ENCODE results near the gene TMEM198.
A peak's percentile ranks its signal among the peaks of the same experiment; 100 is the strongest.

The TMEM198 gene

DNA sequence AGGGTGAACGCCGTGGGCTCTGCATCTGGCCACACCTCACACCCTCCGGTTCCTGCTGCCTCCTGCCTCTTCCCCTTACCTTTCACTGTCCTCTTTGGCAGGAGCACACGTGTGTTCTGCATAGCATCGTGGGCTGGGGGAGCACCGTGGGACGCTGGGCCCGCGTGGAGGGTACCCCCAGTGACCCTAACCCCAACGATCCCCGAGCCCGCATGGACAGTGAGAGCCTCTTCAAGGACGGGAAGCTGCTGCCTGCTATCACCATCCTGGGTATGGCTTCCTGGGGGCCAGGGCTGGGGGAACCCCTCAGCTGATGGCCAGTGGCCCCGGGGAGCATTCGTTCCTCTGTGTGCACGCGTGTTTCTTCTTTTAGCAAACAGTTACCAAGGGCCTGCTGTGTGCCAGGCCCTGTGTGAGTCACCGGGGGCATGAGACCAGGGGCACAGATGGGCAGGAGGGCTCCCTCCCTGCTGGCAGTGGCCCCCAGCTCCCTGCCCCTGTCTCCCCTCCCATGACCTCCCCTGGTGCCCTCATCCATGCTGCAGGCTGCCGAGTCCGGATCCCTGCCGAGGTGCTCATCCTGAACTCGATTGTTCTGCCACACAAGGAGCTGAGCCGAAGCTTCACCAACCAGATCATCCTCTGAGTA, 37.6 kb upstream of the TMEM198 start:
- H3K4me1 Mint-ChIP-seq, result peaks cover 19% of the 10 kb centered on the region
- ATAC-seq, result no peak
- H3K27me3 Mint-ChIP-seq, result peaks cover 34% of the 10 kb centered on the region
- H3K27ac Mint-ChIP-seq, result no peak overlapping the region
- H3K36me3 Mint-ChIP-seq, result peaks cover 52% of the 10 kb centered on the region
- no peaks in the 10 kb centered on the region for H3K9me3 Mint-ChIP-seq
- no peak overlapping the region for H3K4me3 Mint-ChIP-seq

DNA sequence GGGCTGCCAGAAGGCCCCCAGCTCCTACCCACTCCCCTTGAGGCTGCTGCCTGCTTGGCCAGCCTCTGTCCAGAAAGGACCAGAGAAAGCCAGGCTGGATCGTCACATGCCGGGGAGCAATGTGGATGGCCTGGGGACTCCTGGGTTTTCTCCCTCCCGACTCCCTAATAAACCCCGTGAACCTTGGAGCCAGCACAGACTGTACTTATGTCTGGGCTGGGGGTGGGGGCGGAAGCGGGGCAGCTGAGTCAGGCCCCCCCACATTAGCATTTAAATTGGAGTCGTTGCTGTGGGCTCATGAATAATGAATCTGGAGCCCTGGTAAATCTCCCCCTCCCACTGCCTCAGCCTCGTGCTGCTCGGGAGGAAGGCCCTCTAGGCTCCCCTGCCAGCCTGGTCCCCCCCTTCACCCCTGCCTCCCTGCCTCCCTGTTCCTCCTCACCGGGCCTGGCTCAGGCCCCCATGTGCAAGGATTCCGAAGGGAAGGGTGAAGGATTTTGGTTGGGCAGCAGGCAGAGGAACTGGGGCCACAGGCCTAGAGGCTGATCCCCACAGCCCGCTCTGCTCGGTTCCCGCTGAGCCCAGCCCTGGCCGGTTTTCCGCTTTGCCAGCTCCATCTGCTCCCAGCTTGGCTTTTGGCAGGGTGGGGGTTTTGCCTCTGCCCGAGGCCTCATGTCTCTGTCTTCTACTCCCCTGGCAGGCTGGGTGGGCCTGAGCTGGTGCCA, 36.9 kb upstream of the TMEM198 start:
- H3K36me3 Mint-ChIP-seq, result peaks cover 48% of the 10 kb centered on the region

DNA sequence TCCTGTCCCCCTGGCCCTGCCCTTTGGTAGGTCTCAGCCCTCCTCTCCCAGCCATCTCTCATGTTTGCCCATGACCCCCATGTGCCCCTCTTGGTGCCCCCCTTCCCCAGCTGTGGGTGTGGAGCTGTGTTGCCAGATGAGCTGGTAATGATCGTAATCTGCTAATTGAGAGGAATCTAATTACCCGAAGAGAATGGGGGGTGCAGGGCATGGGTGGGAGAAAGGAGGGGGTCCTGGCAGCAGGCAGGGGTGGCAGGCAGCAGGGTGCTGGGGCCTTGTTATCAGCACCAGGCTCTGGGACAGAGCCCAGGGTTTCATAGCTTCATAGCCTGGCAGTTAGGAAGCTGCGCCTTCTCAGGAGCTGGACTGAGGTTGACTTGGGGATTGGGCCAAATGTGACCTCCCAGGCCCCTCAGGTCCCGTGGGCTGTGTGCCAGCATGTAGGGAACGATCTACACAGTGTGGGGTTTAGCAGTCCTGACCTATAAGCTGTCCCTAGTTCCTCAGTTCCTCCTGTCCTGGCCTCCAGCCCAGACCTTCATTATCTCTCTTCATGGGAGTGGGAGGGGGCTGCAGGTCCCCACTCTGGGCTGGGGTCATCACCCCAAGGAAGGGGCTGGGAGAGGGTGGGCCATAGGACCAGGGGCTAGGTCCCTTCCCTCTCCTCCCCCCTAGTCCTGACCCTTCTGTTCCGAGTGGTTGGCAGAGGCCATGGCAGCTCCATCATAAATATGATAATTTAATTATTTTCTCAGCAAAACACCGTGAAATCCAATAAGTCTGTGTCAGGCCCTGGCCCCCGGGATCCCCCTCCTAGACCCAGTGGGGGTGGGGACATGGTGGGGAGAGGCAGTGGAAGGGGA, 36.0 kb upstream of the TMEM198 start:
- H3K4me1 Mint-ChIP-seq, result peaks cover 26% of the 10 kb centered on the region
- peaks cover 47% of the 10 kb centered on the region for H3K36me3 Mint-ChIP-seq
- no peak for ATAC-seq
- H3K27ac Mint-ChIP-seq, result no peak overlapping the region
- peaks cover 50% of the 10 kb centered on the region for H3K27me3 Mint-ChIP-seq
- H3K9me3 Mint-ChIP-seq, result no peaks in the 10 kb centered on the region
- H3K4me3 Mint-ChIP-seq, result no peak overlapping the region

More for the DNA sequence above, 36.9 kb upstream of the TMEM198 start:
- H3K27ac Mint-ChIP-seq, result no peak overlapping the region
- H3K4me1 Mint-ChIP-seq, result peaks cover 22% of the 10 kb centered on the region
- no peak overlapping the region for H3K4me3 Mint-ChIP-seq
- no peak for ATAC-seq
- H3K27me3 Mint-ChIP-seq, result peaks cover 41% of the 10 kb centered on the region
- no peaks in the 10 kb centered on the region for H3K9me3 Mint-ChIP-seq

DNA sequence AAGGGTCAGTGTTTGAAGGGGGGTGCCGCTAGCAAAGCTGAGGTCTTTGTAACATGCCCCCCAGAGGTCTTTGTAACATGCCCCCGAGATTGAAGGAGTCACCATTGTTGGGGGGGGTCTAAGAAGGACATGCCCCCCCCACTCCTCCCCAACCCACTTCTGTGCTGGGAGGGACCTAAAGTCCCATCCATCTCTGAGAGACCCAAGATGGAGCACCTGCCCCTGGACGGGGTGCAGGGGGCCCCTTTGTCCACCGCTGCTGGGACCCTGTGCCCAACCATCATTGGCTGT, 35.4 kb upstream of the TMEM198 start:
- H3K36me3 Mint-ChIP-seq, result peaks cover 46% of the 10 kb centered on the region
- H3K27ac Mint-ChIP-seq, result no peak overlapping the region
- peaks cover 31% of the 10 kb centered on the region for H3K4me1 Mint-ChIP-seq
- peaks cover 55% of the 10 kb centered on the region for H3K27me3 Mint-ChIP-seq
- no peak overlapping the region for H3K4me3 Mint-ChIP-seq
- ATAC-seq, result no peak
- no peaks in the 10 kb centered on the region for H3K9me3 Mint-ChIP-seq

DNA sequence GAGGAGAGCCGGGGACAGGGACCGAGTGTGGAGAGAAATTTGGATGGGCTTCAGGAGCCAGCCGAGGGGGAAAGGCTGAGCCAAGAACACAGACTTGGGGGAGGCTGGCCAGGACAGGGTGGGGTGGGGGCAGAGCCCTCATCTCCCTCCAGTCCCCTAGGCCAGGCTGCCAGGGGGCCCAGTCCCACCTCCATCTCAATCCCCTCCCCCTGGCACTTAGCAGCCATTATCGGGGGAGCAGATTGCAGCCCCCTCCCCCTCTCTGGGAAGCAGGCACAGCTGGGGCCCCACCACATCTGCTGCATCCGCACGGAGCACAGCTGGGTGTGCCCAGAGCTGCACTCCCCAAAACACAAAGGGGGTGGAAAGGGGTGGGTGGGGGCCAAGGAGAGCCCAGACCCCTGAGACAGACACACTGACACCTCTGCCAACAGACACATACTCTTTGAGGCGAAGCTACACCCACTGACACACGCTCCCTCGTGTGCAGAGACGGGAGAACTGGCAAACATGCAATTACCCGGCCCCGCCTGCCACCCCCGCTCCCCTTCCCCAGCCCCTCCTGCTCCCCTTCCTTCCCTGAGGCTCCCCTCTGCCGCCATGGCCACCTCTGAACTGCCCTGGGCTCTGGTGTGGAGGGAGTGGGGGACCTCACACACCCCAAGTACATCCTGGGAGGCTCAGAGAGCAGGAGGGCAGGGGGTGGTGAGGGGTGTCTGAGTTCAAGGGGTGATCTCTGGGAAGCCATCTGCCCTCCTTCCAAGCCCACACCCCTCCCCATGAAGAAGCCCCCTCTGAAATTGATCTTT, 34.7 kb upstream of the TMEM198 start:
- Mint-ChIP-seq H3K4me1 (peaks cover 39% of the 10 kb centered on the region), H3K27ac (no peak overlapping the region), H3K4me3 (no peak overlapping the region), H3K9me3 (no peaks in the 10 kb centered on the region), H3K36me3 (peaks cover 38% of the 10 kb centered on the region), H3K27me3 (peaks cover 63% of the 10 kb centered on the region)
- ATAC-seq, result peak; percentile 2

DNA sequence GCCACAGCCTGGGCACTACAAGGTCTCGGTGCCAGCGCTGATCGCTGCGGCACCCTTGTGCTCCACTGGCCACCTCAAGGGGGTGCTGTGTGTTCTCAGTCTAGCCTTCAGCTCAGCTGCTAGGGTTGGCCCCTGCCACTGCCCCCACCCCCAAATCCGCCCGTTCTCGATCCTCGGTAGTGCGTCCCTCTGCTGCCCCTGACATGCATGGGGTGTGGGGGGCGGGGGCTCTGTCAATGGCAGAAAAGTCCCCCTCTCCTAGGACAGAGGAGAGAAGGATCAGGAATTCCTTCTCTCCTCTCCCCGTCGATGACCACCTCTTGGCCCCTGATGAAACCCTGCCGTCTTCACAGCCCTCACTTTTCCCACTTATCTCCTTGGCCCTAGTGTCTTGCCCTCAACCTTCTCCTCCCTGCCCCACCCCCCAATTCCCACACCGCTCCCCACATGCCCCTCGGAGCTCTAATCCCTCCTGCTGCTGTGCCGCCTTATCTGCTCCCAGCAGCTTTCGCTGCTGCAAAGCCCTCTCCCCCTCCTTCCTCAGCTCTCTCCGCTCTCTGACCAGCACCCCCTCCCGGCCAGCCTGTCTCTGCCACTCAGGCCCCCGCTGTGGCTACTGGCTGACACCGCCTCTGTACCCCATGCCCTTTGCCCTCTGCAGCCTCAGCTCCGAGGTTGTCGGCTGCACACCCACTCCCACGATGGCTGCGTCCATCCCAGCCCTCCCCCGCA, 33.9 kb upstream of the TMEM198 start:
- Mint-ChIP-seq H3K9me3 (no peaks in the 10 kb centered on the region), H3K4me3 (peak overlapping the region; percentile 21), H3K27ac (no peak overlapping the region), H3K27me3 (peaks cover 71% of the 10 kb centered on the region), H3K4me1 (peaks cover 42% of the 10 kb centered on the region), H3K36me3 (peaks cover 30% of the 10 kb centered on the region)
- ATAC-seq, result peak; percentile 65

DNA sequence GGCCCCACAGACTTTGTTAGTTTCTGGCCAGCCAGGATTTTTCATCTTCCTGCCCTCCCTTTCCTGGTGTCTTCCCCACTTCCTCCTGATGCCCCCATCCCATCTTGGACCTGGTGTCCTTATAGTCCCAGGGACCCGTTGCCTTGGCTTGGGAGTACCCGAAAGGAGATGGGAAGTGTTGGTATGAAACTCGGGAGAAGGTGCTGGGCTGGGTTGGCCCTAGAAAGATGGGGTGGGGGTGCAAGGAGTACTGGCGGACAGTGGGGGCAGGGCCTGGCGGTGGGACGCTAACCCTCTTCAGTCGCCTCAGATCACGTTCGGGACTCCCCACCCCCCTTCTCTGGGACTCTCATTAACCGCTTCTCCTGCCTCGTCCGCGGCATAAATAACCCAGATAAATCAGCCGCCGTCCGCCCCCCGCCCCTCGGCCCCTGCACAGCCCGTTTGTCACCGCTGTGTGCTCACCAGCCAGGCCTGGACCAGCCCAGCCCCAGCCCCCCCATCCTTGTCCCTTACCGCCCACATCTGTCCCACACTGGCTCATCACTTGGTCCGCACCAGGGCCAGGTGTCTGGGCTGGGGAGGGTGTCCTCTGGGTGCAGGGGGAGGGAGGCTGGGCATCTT, 33.2 kb upstream of the TMEM198 start:
- Mint-ChIP-seq H3K4me1 (peaks cover 42% of the 10 kb centered on the region), H3K9me3 (no peaks in the 10 kb centered on the region), H3K27me3 (peaks cover 78% of the 10 kb centered on the region), H3K4me3 (peak overlapping the region; percentile 21), H3K27ac (no peak overlapping the region), H3K36me3 (peaks cover 24% of the 10 kb centered on the region)
- ATAC-seq, result no peak

DNA sequence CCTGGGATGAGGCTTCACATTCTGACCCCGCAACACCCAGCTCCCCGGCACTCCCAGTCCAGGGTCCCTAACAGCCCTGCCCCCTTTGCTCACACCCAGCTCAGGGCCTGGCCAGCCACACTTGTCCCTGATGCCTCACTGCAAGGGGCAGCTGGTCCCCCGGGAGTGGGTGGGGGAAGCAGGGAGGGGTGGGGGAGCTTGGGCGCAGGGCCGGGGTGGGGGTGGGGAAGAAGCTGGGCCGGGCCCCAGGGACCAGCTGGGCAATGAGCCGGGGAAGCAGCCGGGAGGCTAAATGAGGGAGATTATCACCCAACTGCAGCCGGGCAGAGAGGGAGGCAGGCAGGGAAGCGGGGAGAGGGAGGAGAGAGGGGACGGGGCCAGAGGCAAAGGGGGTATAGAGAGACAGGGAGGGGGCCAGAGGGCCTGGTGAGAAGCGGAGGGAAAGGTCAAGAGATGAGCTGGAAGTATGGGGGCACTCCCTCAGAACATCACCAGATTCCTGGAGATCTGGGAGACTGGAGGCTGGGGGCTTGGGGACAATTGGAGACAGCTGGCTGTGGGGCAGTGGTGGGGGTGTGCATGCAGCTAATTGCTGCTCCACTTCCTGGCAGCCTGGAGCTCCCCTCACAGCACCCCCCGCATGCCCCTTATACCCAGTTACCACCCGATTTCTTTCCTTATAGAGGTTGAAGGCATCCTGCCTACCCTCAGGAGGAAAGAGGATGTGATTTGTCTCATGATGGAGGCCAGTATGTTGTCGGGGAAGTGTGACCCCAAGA, 32.1 kb upstream of the TMEM198 start:
- H3K27ac Mint-ChIP-seq, result no peak overlapping the region
- no peak for ATAC-seq
- peaks cover 89% of the 10 kb centered on the region for H3K27me3 Mint-ChIP-seq

DNA sequence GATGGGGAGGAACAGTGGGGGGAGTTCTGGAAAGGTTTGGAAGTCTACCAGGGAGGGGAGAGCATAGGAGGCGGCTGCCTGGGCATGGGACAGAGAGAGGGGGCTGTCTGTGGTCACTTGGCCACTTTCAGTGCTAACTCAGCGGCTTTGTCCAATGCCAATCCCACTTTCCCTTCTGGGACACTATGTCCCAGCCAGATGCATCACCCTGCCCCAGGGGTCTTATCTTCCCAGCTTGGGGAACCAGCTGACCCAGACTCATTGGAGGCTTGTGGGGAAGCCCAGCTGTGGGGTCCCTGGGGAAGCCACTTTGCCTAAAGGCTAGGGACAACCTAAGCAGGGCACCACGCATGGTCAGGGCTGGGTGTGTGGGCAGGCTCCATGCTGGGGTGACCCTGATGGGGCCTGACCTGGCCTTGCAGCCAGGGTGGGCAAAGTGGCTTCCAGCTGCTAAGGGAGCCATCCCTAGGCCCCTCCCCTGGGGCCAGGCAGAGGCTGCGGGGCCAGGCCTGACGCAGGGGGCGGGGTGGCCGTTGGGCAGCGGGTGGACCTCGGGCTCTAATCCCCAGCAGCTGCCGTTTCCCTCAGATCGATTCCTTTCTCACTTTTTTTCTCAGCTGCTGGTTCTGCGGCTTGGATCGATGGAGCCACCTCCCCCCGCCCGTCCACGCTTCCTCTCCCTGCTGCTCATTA, 31.2 kb upstream of the TMEM198 start:
- Mint-ChIP-seq H3K27ac (no peak overlapping the region), H3K4me1 (peaks cover 42% of the 10 kb centered on the region), H3K4me3 (no peak overlapping the region), H3K9me3 (no peaks in the 10 kb centered on the region), H3K27me3 (peaks cover 94% of the 10 kb centered on the region), H3K36me3 (peaks cover 6% of the 10 kb centered on the region)
- no peak for ATAC-seq

More for the DNA sequence above, 32.1 kb upstream of the TMEM198 start:
- Mint-ChIP-seq H3K4me1 (peaks cover 42% of the 10 kb centered on the region), H3K4me3 (no peak overlapping the region), H3K9me3 (no peaks in the 10 kb centered on the region), H3K36me3 (peaks cover 13% of the 10 kb centered on the region)

DNA sequence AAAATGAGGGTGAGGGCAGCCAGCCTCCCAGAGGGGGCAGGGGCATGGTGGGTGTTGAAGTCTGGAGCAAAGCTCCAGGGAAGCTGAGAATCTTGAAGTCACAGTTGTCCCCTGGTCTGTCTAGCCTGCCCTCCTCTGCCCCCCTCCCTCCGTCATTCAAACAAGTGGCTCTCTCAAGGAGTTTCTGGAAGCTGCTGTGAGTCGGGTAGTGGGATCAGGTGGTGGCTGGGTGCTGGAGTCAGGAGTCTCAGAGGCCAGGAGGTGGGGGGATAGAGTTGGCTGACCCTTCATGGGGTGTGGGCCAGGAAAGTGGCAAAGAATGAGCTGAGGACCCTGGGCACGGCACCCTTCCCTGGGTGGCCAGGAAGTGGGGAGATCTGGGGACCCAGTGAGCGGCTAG, 30.0 kb upstream of the TMEM198 start:
- H3K36me3 Mint-ChIP-seq, result no peaks in the 10 kb centered on the region
- no peak overlapping the region for H3K27ac Mint-ChIP-seq
- ATAC-seq, result no peak
- peaks cover 97% of the 10 kb centered on the region for H3K27me3 Mint-ChIP-seq
- H3K9me3 Mint-ChIP-seq, result no peaks in the 10 kb centered on the region
- H3K4me1 Mint-ChIP-seq, result peaks cover 42% of the 10 kb centered on the region
- no peak overlapping the region for H3K4me3 Mint-ChIP-seq

DNA sequence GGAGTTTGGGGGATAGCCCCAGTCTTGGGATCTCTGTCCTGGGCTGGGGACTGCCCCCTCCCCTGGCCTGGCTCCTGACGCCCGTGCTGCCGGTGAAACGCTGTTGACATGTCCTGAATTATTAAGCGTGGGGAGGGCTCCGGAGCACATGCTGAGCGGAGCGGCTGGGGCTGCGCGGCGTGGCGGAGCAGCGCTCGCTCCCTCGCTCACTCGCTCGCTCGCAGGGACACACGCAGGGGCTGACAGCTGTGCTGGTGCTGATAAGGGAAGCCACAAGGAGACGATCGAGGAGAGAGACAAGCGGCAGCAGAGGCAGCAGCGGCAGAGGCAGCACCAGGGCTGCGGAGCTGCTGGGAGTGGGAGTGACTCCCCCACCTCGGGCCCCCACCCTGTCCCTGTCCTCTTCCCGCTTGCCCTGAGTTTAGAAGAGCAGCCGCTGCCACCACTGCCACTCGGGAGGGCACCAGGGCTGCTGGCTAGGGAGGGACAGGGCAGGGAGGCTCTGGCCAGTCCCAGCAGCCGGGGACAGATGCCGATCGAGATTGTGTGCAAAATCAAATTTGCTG, 29.5 kb upstream of the TMEM198 start, which contains the start of gene ASIC4:
TSS of gene ASIC4 (plus strand) at position 287 of the 566 bp plus-strand sequence. CDS start at position 530, 243 bp downstream.
- Mint-ChIP-seq H3K4me1 (peaks cover 41% of the 10 kb centered on the region), H3K36me3 (no peaks in the 10 kb centered on the region), H3K27me3 (peaks cover 100% of the 10 kb centered on the region), H3K9me3 (no peaks in the 10 kb centered on the region), H3K27ac (no peak within 1 kb of the TSS), H3K4me3 (no peak within 1 kb of the TSS)
- ATAC-seq, result no peak

DNA sequence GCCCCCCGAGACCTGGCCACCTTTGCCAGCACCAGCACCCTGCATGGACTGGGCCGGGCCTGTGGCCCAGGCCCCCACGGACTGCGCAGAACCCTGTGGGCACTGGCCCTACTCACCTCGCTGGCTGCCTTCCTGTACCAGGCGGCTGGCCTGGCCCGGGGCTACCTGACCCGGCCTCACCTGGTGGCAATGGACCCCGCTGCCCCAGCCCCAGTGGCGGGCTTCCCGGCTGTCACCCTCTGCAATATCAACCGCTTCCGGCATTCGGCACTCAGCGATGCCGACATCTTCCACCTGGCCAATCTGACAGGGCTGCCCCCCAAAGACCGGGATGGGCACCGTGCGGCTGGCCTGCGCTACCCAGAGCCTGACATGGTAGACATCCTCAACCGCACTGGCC, 29.0 kb upstream of the TMEM198 start:
- Mint-ChIP-seq H3K9me3 (no peaks in the 10 kb centered on the region), H3K27me3 (peaks cover 99% of the 10 kb centered on the region), H3K27ac (no peak overlapping the region), H3K36me3 (no peaks in the 10 kb centered on the region), H3K4me3 (no peak overlapping the region), H3K4me1 (peaks cover 36% of the 10 kb centered on the region)
- peak; percentile 28 for ATAC-seq

Data from stimulated activated memory B cell treated with anti-CD40 and anti-IgM and Interleukin-4, amounts not matched to agents 10 μg/mL and 1 μg/mL and 100 μg/mL, for 72 hours (primary cell).